Measurements from ENCODE around the gene MS4A2. TPM values are rescaled to one million over a fixed set of nuclear protein-coding genes. Genes with fewer than 3 reads are reported as not detected.

Gene MS4A2
- total and polyA plus RNA-seq, 2 of the 8 experiments (the other 6 are each of a cell fraction or from before 2014, with no cell fraction given), result not detected

DNA sequence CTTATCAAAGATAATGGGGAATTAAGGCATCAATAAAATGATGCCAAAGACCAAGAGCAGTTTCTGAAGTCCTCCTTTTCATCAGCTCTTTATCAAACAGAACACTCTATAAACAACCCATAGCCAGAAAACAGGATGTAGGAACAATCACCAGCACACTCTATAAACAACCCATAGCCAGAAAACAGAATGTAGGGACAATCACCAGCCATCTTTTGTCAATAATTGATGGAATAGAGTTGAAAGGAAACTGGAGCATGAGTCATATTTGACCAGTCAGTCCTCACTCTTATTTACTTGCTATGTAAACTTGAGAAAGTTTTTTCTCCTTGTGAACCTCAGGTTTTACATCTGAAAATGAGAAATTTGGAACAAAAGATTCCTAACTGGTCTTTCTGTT lies 10.0 kb downstream of the MS4A2 start:
- no peak overlapping the region for H3K23ac ChIP-seq (ENCODE audit: insufficient read length)
- H2AK5ac ChIP-seq (ENCODE audit: low read depth, low read length), result no peak overlapping the region
- H3K79me2 ChIP-seq (ENCODE audit: control insufficient read depth in 1 of 2, insufficient read depth in 2 of 2, low read length in 2 of 2), result no peaks in the 10 kb centered on the region
- H2BK20ac ChIP-seq (ENCODE audit: low read length), result no peak overlapping the region
- H3K14ac ChIP-seq (ENCODE audit: insufficient read length), result no peak overlapping the region
- H3K4me2 ChIP-seq (ENCODE audit: insufficient read depth in 1 of 2, low read depth in 2 of 2, low read length in 2 of 2), result no peak overlapping the region
- no peak overlapping the region for H4K5ac ChIP-seq (ENCODE audit: insufficient read length, low read depth, low read length)
- H3K36me3 ChIP-seq (ENCODE audit: control insufficient read depth in 2 of 4, insufficient read depth in 4 of 4, low read length in 3 of 4), result no peaks in the 10 kb centered on the region
- no peak overlapping the region for H3K9ac ChIP-seq (replicated peaks in 1 of 4; ENCODE audit: extremely low read depth in 1 of 4, low read depth in 3 of 4, low read length in 3 of 4)
- H3K56ac ChIP-seq (replicated peaks; ENCODE audit: insufficient read length, low read depth, low read length), result no peak overlapping the region
- H3K18ac ChIP-seq (ENCODE audit: extremely low read depth, low read length), result no peak overlapping the region
- no peak overlapping the region for H2BK5ac ChIP-seq (ENCODE audit: low read depth, low read length)
- CTCF ChIA-PET (ENCODE audit: partially characterized antibody), result no interaction called here
- no peaks in the 10 kb centered on the region for H3K23me2 ChIP-seq (ENCODE audit: low read depth, low read length)
- no peak overlapping the region for H4K8ac ChIP-seq (ENCODE audit: extremely low read depth, insufficient read depth, low read length)
- no peaks in the 10 kb centered on the region for H3K27me3 ChIP-seq (replicated peaks in 1 of 4; ENCODE audit: control insufficient read depth in 3 of 4, extremely low read depth in 1 of 4, insufficient read depth in 3 of 4, low read length in 3 of 4)
- FAIRE-seq (no peak), DNase-seq (ENCODE audit: low read depth in 1 of 2, low spot score in 2 of 2) (no peak)
- no peak overlapping the region for H2BK120ac ChIP-seq (replicated peaks; ENCODE audit: low read depth, low read length)
- POLR2A ChIA-PET (ENCODE audit: partially characterized antibody), result no interaction called here
- no peaks in the 10 kb centered on the region for H3K9me3 ChIP-seq (ENCODE audit: insufficient read depth in 2 of 2, low read depth in 1 of 2, low read length in 1 of 2)
- H3K4me1 ChIP-seq (replicated peaks in 1 of 4; ENCODE audit: control insufficient read depth in 3 of 4, insufficient read depth in 4 of 4, low read length in 3 of 4), result no peaks in the 10 kb centered on the region
- no peak overlapping the region for H4K91ac ChIP-seq (replicated peaks; ENCODE audit: insufficient read length, low read length)
- no peak overlapping the region for H3K27ac ChIP-seq (ENCODE audit: low read depth, low read length)
- no peaks in the 10 kb centered on the region for H3K79me1 ChIP-seq (ENCODE audit: low read depth, low read length)
- H4K20me1 ChIP-seq (replicated peaks in 1 of 2; ENCODE audit: control insufficient read depth in 1 of 2, insufficient read depth in 2 of 2, low read length in 2 of 2), result no peaks in the 10 kb centered on the region
- H3K4me3 ChIP-seq (ENCODE audit: extremely low read depth in 1 of 4, insufficient read depth in 2 of 4, low read depth in 3 of 4, low read length in 4 of 4), result no peak overlapping the region
- no peak for TF ChIP-seq JUND (IDR thresholded peaks at IDR 0.05; ENCODE audit: low read length)
- no peak for TF ChIP-seq JUN (IDR thresholded peaks at IDR 0.05; ENCODE audit: low read depth, low read length)
- no peak for TF ChIP-seq KDM5A (IDR thresholded peaks at IDR 0.05; ENCODE audit: low read length)
- no peak for TF ChIP-seq SRF (IDR thresholded peaks at IDR 0.05; ENCODE audit: low read depth, low read length)
- TF ChIP-seq SIX5 (IDR thresholded peaks at IDR 0.05; ENCODE audit: low read depth, low read length), result no peak
- no peak for TF ChIP-seq POLR2AphosphoS5 (IDR thresholded peaks at IDR 0.05; ENCODE audit: low read depth, low read length)
- no peak for TF ChIP-seq NANOG (IDR thresholded peaks at IDR 0.05; ENCODE audit: insufficient read depth, low read depth, low read length, poor library complexity, severe bottlenecking)
- no peak for TF ChIP-seq BRCA1 (IDR thresholded peaks at IDR 0.05; ENCODE audit: low read depth, low read length)
- no peak overlapping the region for H2BK15ac ChIP-seq (ENCODE audit: low read length)
- no peak overlapping the region for H2AFZ ChIP-seq (ENCODE audit: low read length)
- H3K4ac ChIP-seq (replicated peaks; ENCODE audit: insufficient read length, low read depth, low read length), result no peak overlapping the region
- H2BK12ac ChIP-seq (ENCODE audit: low read depth, low read length), result no peak overlapping the region

Data from H1 (cell line).